GM19238 (cell line): Measurements from ENCODE around the gene GALNTL6.
"Not testable (repeated sequence)": the region's sequence is repeated elsewhere in the genome, so short reads cannot be mapped to it uniquely, and the experiment has no call there.

Experiments
- DNase-seq: peaks from one replicate; pipeline ENCODE4 v3.0.0; 2011; ENCODE audit warnings: low spot score; ENCODE audit not compliant: insufficient read length

GALNTL6 gene

DNA sequence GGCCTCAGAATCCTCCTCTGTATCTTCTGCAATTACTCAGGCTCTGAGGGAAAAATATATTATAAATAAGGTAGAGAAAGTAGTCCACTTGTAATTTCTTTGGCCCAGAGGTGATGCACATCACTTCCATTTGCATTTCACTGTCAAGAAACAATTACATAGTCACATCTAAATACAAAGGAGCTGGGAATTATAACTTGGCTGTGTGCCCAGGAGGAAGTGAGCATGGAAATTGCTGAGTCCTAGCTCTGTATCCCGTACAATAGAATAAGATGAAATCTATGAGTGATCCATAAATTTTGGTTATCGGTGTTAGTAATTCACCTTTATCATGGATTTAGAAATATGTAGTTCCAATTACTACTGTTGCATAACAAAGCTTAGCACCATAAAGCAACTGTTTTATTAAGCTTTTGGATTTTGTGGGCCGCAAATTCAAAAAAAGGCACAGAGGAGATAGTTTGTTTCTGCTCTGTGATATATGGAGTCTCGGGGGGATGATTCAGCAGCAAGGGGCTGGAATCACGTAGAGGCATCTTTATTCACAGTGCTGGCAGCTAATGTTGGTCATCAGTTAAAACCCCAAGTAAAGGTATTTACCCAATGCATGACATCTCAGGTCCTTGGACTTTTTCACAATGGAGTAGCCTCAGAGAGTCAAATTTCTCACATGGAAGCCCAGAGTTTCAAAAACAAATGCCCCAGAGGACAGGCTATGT, 1114.1 kb downstream of the GALNTL6 start:
- no peak for DNase-seq

DNA sequence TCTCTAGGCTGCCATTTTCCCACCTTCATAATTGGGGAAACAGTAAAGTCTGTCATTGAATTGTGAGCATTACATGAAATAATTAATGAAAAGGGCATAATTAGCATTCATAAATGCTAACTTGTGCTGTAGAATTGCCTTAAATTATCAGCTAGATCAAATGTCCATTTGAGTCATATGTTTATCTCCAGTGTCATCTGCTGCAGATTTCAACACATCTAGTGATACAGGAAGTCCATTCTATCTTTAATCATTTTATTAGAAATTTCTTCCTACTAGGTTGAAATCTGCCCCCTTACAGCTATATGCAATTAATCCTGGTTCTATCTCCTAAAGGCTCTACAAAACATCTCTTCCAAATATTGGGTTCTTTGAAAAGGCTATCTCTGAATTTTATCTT, 1115.1 kb downstream of the GALNTL6 start:
- no peak for DNase-seq

DNA sequence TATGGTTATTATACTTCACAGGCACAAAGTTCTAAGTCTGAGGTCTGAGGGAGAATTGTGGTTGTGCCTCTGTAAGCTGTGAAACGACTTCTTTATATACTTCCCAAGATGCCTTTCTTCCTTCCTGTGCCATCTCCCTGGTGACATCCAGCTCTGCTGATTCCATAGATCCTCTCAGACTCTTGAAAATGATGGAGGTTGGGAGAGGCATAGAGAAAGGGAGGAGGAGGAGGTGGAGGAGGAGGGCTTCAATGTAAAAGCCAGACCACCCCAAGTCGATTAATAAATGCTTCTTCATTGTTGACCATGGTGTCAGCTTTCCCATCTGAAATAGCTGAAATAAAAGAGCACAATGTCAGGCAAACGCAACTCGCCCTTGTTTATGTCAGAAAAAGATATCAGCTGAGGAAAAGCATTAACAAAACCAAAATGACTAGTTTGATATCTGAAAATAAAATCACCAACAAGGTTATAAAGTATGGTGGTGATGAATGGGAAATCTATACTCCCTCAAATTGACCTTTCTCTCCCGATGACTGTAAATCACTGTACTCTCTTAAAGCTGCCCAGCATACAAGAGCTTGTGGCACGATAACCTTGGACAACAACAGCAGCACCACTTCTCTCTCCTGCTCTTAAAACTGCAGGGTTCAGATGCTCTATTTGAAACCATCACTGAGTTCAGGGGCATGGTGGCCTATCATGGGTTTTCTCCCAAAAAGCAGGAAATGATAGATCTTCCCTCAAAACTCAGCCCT, 1125.0 kb downstream of the GALNTL6 start:
- DNase-seq = no peak

DNA sequence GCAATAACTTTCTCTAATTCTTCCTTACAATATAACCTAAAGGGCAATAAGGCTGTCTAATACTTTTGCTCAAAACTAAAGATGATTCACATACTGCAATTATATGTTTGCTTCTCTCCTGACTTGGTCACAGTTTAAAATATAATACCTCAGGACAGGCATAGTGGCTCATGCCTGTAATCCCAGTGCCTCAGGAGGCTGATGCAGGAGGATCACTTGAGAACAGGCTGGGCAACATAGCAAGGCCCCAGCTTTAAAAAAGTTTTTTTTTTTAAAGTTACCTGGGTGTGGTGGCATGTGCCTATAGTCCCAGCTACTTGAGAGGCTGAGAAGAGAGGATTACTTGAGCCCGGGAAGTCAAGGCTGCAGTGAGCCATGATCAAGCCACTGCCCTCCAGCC, 1125.7 kb downstream of the GALNTL6 start:
- DNase-seq = no peak

DNA sequence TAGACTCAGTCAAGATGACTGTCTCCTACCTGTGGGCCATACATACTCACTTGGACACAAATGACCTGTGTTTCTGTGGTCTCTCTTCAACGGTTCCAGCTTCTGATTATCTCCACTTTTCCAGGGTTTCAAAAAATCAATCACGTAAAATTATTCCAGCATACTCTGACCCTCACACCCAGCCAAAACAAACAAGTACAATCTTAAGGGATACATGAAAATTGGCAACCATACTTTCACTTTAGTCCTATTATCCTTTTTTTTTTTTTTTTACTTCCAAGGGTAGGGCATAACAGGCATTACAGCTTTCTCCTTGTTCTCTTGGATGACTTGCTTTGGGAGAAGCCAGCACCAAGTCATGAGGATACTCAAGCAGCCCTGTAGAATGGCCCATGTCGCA, 1129.6 kb downstream of the GALNTL6 start:
- no peak for DNase-seq

DNA sequence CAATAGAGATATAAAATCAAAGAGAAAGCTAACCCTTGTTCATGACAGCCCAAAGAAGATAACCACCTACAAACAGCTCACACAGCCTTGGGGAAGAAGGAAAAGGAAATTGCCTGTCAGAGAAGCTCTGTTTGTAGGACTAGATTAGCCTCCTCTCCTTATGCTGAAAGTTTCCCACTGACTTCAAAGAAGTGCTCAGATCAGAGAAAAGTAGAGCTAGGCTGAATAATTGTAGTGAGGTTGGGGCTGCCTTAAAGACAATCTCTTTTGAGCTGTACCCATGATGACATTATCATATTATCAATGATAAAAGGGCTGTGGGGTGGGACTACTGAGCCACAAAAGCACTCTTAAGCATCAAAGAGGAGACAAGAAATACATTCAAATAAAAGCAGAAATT, 1132.4 kb downstream of the GALNTL6 start:
- DNase-seq = no peak

DNA sequence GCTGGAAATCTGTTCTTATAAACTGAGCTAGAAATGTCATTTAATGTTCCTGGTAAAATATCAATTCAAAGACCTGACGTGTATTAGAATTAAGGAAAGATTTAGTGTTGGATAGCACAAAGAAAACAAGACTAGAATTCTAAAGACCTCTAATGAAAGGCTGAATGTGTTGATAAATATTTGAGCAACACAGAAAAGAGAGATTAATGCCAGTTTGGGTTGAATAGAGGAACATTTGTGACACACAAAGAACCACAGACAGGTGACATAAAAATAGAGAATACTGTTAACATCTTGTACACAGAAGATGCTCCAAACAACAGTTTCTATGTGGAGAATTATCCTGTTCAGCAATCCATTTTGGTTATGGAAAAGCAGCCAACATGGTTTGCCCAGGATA, 1133.3 kb downstream of the GALNTL6 start:
- DNase-seq = no peak

DNA sequence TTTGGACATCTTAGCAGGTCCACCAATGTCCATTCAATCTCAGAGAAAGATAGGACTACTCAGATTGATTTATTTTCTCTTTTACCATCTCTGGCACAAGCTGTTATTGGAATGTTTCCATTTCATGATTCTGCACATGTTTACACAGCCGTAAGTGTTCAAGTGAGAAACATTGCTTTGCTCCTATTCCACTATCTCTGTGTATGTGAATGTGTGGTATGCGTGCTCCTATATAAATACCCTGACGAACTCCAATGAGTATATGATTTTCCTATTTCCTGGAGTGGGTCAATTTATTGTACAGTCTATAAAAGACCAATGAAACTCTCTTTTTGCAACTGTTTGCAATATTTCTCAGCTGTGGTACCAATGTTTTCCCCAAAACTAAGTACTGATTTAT, 1134.4 kb downstream of the GALNTL6 start:
- DNase-seq = no peak

DNA sequence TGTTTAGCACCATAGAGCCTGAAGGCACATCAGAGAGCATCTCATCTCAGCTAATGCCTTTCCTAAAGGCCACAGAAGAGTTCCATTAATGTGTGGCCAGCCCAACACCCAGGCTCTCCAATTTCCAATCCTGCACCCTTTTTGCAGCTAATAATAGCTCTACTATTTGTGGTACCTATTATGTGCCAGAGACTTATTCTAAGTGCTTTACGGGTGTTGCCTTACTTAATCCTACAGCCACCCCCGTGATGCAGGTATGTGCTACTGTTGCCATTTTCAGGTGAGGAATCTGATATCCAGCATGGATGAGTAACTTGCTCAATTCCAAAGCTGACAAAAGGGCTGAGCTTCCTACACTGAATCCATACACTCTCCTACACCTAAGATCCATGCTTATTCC, 1137.8 kb downstream of the GALNTL6 start:
- DNase-seq = no peak

DNA sequence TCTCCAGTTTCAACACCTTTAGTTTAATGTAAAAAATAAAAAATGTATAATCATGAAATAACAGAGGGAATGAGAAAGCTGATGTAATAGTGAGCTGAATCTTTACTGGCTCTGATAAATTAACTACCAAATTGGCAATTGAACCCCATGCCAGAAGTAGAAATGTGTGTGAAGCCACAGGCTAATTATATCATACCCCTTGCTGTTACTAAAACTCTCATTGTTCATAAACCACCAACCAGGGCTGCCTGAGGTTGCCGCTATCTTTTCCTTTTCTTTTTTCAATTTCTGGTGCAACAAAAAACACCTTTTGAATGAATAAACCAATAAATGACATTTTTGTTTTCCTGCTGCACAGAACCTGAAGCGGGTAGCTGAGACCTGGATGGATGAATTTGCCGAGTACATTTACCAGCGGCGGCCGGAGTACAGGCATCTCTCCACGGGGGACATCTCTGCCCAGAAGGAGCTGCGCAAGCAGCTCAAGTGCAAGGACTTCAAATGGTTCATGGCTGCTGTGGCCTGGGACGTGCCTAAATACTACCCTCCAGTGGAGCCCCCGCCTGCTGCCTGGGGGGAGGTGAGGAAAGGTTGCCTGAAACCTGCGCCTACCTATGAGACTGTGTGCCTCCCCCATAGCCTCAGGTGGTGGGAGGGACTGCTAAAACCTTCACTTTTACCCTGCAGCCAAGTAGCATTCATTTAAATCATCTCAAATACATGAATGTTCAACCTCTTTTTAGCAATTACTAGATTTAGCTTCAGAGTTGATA, 1138.7 kb downstream of the GALNTL6 start:
- no peak for DNase-seq

DNA sequence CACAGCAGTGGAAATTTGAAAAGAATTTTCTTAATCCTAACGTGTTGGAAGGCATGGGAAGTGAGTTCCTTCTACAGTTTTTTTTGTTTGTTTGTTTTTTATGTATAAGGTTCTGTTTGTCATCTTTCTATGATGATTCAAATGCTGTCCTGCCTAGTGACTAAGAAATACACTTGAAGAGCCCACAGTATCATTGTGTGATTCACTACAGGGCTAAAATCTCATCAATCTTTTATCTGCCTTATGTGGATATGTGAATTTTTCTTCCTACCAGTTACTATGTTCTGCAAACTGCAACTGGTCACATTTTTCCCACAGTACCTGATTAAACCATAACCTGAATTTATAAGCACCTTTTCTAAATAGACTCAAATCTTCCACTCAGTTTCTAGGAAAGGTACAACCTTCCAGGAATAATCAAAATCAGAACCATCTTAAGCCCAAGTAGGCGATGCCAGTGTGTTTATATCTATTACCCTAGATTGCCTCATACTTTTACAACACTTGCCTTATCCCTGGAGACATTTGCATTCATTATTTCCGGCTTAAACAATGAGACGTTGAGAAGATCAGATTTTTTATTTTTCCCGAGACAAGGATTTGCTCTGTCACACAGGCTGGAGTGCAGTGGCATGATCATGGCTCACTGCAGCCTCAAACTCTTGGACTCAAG, 1140.8 kb downstream of the GALNTL6 start:
- no peak for DNase-seq

DNA sequence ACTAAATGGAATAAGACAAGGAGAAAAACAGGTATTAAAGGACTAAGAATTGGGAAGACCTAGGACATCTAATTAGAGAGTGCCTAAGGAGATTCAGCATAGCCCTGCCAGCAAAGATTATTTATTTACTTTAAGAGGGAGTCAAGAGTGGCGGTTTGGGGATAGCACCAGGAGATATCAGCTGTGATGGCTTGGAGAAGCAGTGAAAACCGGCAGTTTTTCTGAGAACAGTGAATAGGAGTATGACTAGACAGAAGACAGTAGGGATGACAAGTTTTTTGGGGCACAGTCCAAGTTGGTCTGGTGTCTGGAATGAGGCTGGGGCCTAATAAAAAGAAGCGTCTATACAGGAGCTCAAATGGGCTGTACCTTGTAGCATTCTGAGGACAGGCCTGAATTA, 1143.1 kb downstream of the GALNTL6 start:
- not testable (repeated sequence) for DNase-seq

DNA sequence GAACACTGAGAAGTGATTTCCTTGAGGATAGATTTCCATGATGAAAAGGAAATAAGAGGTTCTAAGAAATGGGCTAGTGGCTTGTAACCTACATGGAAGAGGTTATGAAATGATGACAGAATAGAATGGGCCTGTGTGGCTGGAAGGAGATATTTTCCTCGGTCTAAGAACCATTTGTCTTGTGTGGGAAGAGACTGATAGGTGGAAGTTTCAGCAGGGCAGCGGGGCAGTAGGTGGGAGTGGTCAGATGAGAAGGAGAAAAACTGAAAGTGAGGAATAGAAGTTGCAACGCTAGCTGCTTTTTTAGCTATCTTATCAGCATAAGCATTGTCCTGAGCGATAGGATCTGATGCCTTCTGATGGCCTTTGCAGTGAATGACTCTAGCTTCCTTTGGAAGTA, 1144.0 kb downstream of the GALNTL6 start:
- DNase-seq = no peak

DNA sequence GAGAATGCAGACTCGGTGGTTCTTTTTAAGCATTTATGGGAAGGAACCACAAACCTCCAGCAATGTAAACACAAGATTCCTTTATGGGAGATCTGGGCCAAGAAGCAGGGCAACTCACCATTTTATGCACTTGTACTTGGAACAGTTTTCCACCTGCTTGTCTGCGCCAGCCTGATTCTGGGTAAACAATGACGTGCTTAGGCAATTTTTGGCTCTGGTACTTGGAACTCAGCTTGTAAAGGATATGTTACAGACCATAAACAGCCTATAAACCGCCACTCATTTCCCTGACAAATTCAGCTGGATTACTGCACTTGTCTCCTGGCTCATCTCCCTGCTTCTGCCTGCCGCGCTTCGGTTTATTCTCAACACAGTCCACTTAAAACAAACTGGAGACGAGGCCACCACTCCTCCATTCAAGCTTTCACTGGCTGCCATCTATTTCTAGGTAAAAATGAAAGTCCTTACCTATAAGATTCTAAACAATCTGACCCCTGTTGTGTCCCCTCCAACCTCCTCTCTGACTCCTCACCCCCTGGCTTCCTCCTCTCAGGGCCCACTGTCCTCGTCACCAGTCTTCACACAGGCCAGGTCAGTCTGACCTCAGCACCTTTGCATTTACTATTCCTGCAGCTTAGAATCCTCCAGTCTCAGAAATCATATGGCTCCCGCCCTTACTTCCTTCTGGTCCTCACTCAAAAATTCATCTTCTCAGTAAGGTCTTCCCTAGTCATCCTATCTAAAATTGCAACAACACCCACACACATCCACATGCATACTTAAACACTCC, 1149.6 kb downstream of the GALNTL6 start:
- DNase-seq = no peak

DNA sequence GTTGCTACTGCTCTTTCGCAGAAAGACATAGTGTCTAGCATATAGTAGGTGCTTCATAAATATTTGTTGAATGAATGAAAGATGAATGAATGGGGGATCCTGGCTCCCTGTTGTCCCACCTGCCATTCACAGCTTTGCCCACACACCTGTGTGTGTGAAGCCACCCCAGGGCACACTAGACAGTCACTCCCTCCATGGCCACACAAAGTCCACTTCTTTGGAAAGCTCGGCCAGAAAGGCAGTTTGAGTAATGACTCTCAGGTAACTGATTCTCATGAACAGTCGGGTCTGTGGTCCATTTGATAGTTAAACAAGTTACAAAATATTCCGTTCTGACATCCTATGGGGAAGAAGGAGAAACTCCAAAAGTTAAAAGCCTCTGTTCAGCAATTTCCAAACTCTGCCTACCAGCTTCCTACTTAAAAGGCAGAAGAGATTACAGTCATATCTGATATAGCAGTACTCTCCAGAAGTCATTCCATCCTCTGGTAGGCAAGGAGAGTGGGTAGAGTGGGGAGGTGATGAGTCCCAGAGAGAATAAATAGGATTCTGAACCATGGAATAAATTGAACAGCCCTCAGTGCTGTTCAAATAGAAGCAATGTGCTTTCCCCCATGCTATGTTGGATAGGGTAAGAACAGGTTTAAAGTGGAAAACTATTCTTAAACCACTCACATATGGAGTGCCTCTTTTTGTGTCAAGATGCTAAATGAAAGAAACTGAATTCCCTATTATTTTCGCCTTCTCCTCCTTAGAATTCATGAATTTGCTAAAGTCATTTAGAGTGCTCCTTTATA, 1150.5 kb downstream of the GALNTL6 start:
- DNase-seq = no peak

DNA sequence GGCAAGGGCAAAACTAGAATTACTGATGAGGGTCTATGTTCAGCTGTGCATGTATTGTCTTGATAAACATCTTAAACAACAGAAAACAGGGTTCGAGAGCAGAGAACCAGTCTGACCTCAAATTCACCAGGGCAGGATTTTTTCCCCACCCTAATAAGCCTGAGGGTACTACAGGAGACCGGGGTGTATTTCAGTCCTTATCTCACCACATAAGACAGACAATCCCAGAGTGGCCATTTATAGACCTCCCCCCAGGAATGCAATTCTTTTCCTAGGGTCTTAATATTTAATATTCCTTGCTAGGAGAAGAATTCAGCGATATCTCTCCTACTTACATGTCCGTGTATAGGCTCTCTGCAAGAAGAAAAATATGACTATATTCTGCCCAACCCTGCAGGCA, 1157.0 kb downstream of the GALNTL6 start:
- not testable (repeated sequence) for DNase-seq

DNA sequence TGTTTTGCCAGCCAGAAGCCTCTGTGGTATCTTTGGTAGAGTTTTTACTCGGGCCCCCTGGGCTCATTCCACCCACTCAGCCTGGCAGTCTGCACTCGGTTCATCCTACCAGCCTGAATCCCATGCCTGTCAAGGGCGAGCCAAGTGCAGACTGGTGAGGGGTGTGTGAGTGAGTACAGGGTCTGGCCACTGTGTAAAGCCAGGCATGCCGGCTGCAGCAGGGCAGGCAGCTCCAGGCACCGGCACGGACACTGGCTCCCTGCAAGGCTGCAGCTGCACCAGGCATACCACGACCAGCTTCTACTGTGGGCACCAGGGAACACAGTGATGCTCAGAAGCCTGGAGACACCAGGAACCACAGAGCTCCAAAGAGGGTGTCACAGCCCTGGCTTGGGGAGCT, 1161.4 kb downstream of the GALNTL6 start:
- no peak for DNase-seq

DNA sequence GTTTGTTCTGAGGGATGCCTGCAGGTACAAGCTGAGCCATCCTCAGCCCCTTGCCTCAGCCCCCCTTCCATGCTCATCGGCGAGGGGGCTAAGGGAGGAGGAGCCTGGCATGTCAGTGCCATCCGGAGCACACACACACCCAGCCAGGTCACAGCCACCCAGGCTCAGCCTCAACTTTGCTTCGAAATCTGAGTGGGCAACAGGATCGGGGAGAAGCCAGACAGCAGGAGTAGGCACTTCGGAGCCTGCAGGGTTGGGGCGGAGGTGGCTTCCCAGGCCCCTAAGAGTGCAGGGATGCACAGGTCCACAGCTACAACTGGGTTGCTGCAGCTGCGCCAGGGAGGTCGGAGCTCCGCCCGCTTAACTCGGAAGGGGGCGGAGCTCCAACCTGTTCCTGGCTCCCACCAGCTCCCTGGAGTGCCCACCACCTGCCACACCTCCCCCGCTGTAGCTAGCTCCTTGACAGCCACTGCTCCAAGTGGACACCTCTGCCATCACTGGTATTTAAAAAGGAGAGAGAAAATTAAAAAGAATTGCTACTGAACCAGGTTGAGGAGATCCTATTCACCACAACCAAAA, 1162.5 kb downstream of the GALNTL6 start:
- DNase-seq = no peak

DNA sequence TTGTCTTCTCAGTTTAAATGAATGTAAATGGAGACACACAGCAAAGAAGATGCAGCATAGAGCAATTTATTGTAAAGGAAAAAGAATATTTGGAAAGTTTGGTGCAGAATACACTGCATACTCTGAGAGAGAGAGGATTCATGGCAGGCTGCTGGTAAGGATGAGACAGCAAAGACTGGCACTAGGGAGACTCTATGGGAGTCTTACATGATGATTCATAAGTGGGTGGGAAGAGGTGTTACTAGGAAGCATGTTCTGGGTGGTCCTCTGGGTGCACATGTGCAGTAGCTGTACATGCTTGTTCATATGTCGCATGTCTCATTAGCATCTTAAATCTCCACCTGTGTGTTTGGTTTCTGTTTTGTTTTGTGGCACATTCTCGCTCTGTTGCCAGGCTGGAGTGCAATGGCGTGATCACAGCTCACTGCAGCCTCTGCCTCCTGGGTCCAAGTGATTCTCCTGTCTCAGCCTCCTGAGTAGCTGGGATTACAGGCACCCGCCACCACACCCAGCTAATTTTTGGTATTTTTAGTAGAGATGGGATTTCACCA, 1164.4 kb downstream of the GALNTL6 start:
- DNase-seq = not testable (repeated sequence)
